K562 (cell line): ENCODE data around the gene PRKG1. TPM values are rescaled to one million over a fixed set of nuclear protein-coding genes. Genes with fewer than 3 reads are reported as not detected.

Experiments
- ATAC-seq: fragments of 200-7000 bp; cut with Tn5 transposase; 3 replicates; pipeline ENCODE4 v1.9.1; 2020; ENCODE audit warnings: moderate library complexity
- BruUV-seq: library from RNA; stranded (reverse); fragments of 400-500 nt; replicated peaks from 2 replicates; lab custom pipeline; 2021; lab: Mats Ljungman, UMichigan
- CTCF ChIA-PET: fragments of 300-600 bp; formaldehyde crosslinking; extraction: SDS; loops from one replicate; lab custom pipeline; 2021; ENCODE audit warnings: low intra/inter-chr PET ratio; lab: Yijun Ruan, JAX
- POLR2A ChIA-PET: fragments of 300-600, 350-650 bp; sonication (Branson Sonifier 250); formaldehyde crosslinking; extraction: SDS; loops from one replicate; lab custom pipeline; 2021; ENCODE audit warnings: antibody characterized with exemption, inconsistent platforms; lab: Yijun Ruan, JAX
- DNase-seq, 4 experiments: peaks; one replicate each; pipeline versions ENCODE4 v3.0.0 to v3.0.0-alpha.2; 2011 to 2018; ENCODE audit warnings: low spot score in 3 of 4, mixed read lengths in 3 of 4; ENCODE audit errors: extremely low read depth in 1 of 4
- FAIRE-seq: peaks from 2 replicates; lab custom pipeline; 2011; peaks lifted over from hg19 to GRCh38; lab: Jason Lieb, UNC
- H2AFZ ChIP-seq: 2 replicates; pipeline ENCODE4 v1.6.0; 2011; ENCODE audit warnings: low read depth, low read length, control low read depth, inconsistent platforms
- H3K27ac ChIP-seq: fragments of 200-600 bp; 3 replicates; pipeline ENCODE4 v1.8.0; 2011; ENCODE audit warnings: low read depth, mild to moderate bottlenecking, control low read depth, inconsistent platforms, low read length, moderate library complexity, mixed read lengths; ENCODE audit errors: extremely low read depth
- H3K27me3 ChIP-seq, 2 experiments: fragments of 300-600 bp in 1 of 2; 2 replicates in 1 of 2; 3 replicates in 1 of 2; pipeline versions ENCODE4 v1.6.0 to v1.8.0; 2011; ENCODE audit warnings: inconsistent platforms in 2 of 2, low read length in 2 of 2, mild to moderate bottlenecking in 1 of 2, mixed read lengths in 1 of 2, moderate library complexity in 1 of 2; ENCODE audit not compliant: control insufficient read depth in 2 of 2, insufficient read depth in 2 of 2
- H3K36me3 ChIP-seq: fragments of 300-600 bp; 3 replicates; pipeline ENCODE4 v1.8.0; 2011; ENCODE audit warnings: mild to moderate bottlenecking, low read length, inconsistent platforms; ENCODE audit not compliant: control insufficient read depth, insufficient read depth
- H3K4me1 ChIP-seq, 2 experiments: fragments of 200-600 bp in 1 of 2; replicated peaks in 1 of 2; 2 replicates in 1 of 2; 3 replicates in 1 of 2; pipeline versions ENCODE4 v1.5.1 to v1.8.0; 2011; ENCODE audit warnings: inconsistent platforms in 2 of 2, low read length in 2 of 2, mild to moderate bottlenecking in 1 of 2, mixed read lengths in 1 of 2, moderate library complexity in 1 of 2; ENCODE audit not compliant: control insufficient read depth in 2 of 2, insufficient read depth in 2 of 2
- H3K4me2 ChIP-seq: 2 replicates; pipeline ENCODE4 v1.6.1; 2011; ENCODE audit warnings: low read length, control low read depth, inconsistent platforms, mixed read lengths; ENCODE audit not compliant: insufficient read depth
- H3K4me3 ChIP-seq: fragments of 200-600 bp; sonication (generic), shearing (Covaris generic); 2 replicates; pipeline ENCODE4 v1.5.1; 2016; ENCODE audit warnings: control low read depth, inconsistent platforms
- H3K79me2 ChIP-seq: fragments of 200-600 bp; 3 replicates; pipeline ENCODE4 v1.8.0; 2011; ENCODE audit warnings: low read length, inconsistent platforms; ENCODE audit not compliant: control insufficient read depth, insufficient read depth
- H3K9ac ChIP-seq, 2 experiments: 2 replicates each; pipeline versions ENCODE4 v1.6.0 to v1.6.1; 2011; ENCODE audit warnings: low read depth in 2 of 2, low read length in 2 of 2, control low read depth in 1 of 2, inconsistent platforms in 1 of 2, mild to moderate bottlenecking in 1 of 2, mixed read lengths in 1 of 2; ENCODE audit not compliant: insufficient read depth in 1 of 2
- H3K9me1 ChIP-seq: one replicate; pipeline ENCODE4 v1.6.0; 2011; ENCODE audit warnings: inconsistent platforms, mild to moderate bottlenecking, low read length, moderate library complexity; ENCODE audit not compliant: control insufficient read depth, insufficient read depth
- H3K9me3 ChIP-seq: replicated peaks from 2 replicates; pipeline ENCODE4 v1.5.1; 2011; ENCODE audit warnings: low read depth, low read length, inconsistent platforms; ENCODE audit not compliant: control insufficient read depth, insufficient read depth
- H4K20me1 ChIP-seq: replicated peaks from 2 replicates; pipeline ENCODE4 v1.6.1; 2011; ENCODE audit warnings: low read length, inconsistent platforms, mixed read lengths; ENCODE audit not compliant: control insufficient read depth, insufficient read depth
- ADNP ChIP-seq: fragments of 200-800 bp; sonication (Bioruptor generic); IDR thresholded peaks from 2 replicates; pipeline ENCODE4 v1.6.1; 2016; ENCODE audit warnings: missing genetic modification characterization, missing compliant biosample characterization
- CBX3 ChIP-seq, 2 experiments: IDR thresholded peaks; 1 replicate in 1 of 2; 2 replicates in 1 of 2; pipeline ENCODE4 v1.6.1; 2012; ENCODE audit warnings: inconsistent platforms in 2 of 2, low read length in 2 of 2, borderline replicate concordance in 1 of 2, control low read depth in 1 of 2
- CREBBP ChIP-seq: IDR thresholded peaks from one replicate; pipeline ENCODE4 v1.6.1; 2012; ENCODE audit warnings: low read depth, mild to moderate bottlenecking, control low read depth, inconsistent platforms, low read length
- EHMT2 ChIP-seq: fragments of 450-650 bp; IDR thresholded peaks from 2 replicates; pipeline ENCODE4 v1.6.1; 2018; ENCODE audit warnings: antibody characterized with exemption
- in situ Hi-C: fragments of 300-500 bp; cut with MboI; formaldehyde crosslinking; loops from 4 replicates; pipeline ENCODE4 v1.15.0; 2018; ENCODE audit warnings: inconsistent platforms, mixed read lengths
- intact Hi-C: fragments of 100-400 bp; cut with micrococcal nuclease; formaldehyde crosslinking; loops from 2 replicates; pipeline ENCODE4 v1.14.2; 2022
- polyA plus RNA-seq, 8 experiments: library from polyadenylated mRNA; depleted of rRNA in 4 of 8; stranded (reverse) in 5 of 8; unstranded in 3 of 8; fragments of >200 nt; fragmentation: Nextera tagmentation in 2 of 8; fragmentation: Illumina TruSeq in 1 of 8; extraction: Ambion mirVana in 2 of 8; extraction: Trizol in 1 of 8; gene quantifications; 2 replicates each; pipeline versions ENCODE4 v1.2.1 to v1.2.3, GENCODE V29; 2011 to 2014; ENCODE audit warnings: inconsistent platforms in 1 of 8, missing spikeins in 1 of 8
- total RNA-seq, 7 experiments: library from RNA; depleted of rRNA in 6 of 7; stranded (reverse); fragments of >200 nt in 6 of 7; fragmentation: Illumina TruSeq in 2 of 7; extraction: Trizol in 2 of 7; gene quantifications; 2 replicates each; pipeline versions ENCODE4 v1.2.1 to v1.2.3, GENCODE V29; 2011 to 2021; ENCODE audit warnings: low replicate concordance in 1 of 7
- TF ChIP-seq, protein P1 (sequence below): IDR thresholded peaks from 3 replicates; pipeline ENCODE4 v1.6.1; 2011; ENCODE audit warnings: borderline replicate concordance, mild to moderate bottlenecking; ENCODE audit not compliant: insufficient read length, insufficient read depth
- TF ChIP-seq, protein P2 (sequence below): fragments of 250-450 bp; sonication (Bioruptor Pico); IDR thresholded peaks from 2 replicates; pipeline ENCODE4 v1.6.1; 2021; ENCODE audit warnings: mild to moderate bottlenecking
- TF ChIP-seq, protein P3 (sequence below): fragments of 200-600 bp; sonication (generic); IDR thresholded peaks from one replicate; pipeline ENCODE4 v1.6.1; 2012; ENCODE audit warnings: mild to moderate bottlenecking, low read depth, low read length, inconsistent platforms
- TF ChIP-seq, protein P4 (sequence below): fragments of 250-450 bp; sonication (Bioruptor Pico); IDR thresholded peaks from 2 replicates; pipeline ENCODE4 v1.5.0; 2021

Gene PRKG1
- total and polyA plus RNA-seq, 9 of the 15 experiments (the other 6 are each of a cell fraction or from before 2014, with no cell fraction given) = 0.22 TPM; not detected in 8

DNA sequence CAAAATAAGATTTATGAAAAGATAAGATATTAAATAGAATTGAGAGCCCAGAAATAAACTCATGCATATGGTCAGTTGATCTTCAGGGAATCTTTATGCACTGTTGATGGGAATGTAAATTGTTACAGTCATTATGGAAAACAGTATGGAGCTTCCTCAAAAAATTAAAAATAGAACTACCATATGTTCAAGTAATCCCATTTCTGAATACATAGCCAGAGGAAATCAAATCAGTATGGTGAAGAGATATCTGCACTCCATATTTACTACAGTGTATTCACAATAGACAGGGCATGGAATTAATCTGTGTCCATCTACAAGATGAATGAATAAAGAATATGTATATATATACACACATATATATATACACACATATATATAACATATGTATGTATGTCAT is 747.5 kb downstream of the PRKG1 start:
- BruUV-seq = no TSS peak
- H3K4me1 ChIP-seq = no peaks in the 10 kb centered on the region

More for the DNA sequence above, 747.5 kb downstream of the PRKG1 start:
- Histone ChIP-seq H3K9ac (no peak overlapping the region), H3K36me3 (no peaks in the 10 kb centered on the region), H4K20me1 (no peaks in the 10 kb centered on the region), H3K4me3 (no peak overlapping the region), H3K9me1 (no peaks in the 10 kb centered on the region), H3K4me2 (no peak overlapping the region), H2AFZ (no peak overlapping the region), H3K27ac (no peak overlapping the region), H3K9me3 (no peaks in the 10 kb centered on the region; the same call in 1 of the 2 replicates), H3K79me2 (no peaks in the 10 kb centered on the region), H3K27me3 (no peaks in the 10 kb centered on the region)
- DNase-seq (no peak), FAIRE-seq (no peak), ATAC-seq (no peak)
- in situ Hi-C loops (no loop called here), intact Hi-C loops (no loop called here)
- POLR2A ChIA-PET = no interaction called here
- CTCF ChIA-PET = no interaction called here
- TF ChIP-seq, protein P1, sequence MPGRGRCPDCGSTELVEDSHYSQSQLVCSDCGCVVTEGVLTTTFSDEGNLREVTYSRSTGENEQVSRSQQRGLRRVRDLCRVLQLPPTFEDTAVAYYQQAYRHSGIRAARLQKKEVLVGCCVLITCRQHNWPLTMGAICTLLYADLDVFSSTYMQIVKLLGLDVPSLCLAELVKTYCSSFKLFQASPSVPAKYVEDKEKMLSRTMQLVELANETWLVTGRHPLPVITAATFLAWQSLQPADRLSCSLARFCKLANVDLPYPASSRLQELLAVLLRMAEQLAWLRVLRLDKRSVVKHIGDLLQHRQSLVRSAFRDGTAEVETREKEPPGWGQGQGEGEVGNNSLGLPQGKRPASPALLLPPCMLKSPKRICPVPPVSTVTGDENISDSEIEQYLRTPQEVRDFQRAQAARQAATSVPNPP = no peak
- TF ChIP-seq, protein P2, sequence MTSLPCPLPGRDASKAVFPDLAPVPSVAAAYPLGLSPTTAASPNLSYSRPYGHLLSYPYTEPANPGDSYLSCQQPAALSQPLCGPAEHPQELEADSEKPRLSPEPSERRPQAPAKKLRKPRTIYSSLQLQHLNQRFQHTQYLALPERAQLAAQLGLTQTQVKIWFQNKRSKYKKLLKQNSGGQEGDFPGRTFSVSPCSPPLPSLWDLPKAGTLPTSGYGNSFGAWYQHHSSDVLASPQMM = no peak
- TF ChIP-seq EHMT2 (no peak), CBX3 (IDR thresholded peaks at IDR 0.05; ENCODE audit: borderline replicate concordance in 1 of 2, low read length in 2 of 2) (no peak), CREBBP (no peak), ADNP (tag) (no peak)
- TF ChIP-seq, protein P3, sequence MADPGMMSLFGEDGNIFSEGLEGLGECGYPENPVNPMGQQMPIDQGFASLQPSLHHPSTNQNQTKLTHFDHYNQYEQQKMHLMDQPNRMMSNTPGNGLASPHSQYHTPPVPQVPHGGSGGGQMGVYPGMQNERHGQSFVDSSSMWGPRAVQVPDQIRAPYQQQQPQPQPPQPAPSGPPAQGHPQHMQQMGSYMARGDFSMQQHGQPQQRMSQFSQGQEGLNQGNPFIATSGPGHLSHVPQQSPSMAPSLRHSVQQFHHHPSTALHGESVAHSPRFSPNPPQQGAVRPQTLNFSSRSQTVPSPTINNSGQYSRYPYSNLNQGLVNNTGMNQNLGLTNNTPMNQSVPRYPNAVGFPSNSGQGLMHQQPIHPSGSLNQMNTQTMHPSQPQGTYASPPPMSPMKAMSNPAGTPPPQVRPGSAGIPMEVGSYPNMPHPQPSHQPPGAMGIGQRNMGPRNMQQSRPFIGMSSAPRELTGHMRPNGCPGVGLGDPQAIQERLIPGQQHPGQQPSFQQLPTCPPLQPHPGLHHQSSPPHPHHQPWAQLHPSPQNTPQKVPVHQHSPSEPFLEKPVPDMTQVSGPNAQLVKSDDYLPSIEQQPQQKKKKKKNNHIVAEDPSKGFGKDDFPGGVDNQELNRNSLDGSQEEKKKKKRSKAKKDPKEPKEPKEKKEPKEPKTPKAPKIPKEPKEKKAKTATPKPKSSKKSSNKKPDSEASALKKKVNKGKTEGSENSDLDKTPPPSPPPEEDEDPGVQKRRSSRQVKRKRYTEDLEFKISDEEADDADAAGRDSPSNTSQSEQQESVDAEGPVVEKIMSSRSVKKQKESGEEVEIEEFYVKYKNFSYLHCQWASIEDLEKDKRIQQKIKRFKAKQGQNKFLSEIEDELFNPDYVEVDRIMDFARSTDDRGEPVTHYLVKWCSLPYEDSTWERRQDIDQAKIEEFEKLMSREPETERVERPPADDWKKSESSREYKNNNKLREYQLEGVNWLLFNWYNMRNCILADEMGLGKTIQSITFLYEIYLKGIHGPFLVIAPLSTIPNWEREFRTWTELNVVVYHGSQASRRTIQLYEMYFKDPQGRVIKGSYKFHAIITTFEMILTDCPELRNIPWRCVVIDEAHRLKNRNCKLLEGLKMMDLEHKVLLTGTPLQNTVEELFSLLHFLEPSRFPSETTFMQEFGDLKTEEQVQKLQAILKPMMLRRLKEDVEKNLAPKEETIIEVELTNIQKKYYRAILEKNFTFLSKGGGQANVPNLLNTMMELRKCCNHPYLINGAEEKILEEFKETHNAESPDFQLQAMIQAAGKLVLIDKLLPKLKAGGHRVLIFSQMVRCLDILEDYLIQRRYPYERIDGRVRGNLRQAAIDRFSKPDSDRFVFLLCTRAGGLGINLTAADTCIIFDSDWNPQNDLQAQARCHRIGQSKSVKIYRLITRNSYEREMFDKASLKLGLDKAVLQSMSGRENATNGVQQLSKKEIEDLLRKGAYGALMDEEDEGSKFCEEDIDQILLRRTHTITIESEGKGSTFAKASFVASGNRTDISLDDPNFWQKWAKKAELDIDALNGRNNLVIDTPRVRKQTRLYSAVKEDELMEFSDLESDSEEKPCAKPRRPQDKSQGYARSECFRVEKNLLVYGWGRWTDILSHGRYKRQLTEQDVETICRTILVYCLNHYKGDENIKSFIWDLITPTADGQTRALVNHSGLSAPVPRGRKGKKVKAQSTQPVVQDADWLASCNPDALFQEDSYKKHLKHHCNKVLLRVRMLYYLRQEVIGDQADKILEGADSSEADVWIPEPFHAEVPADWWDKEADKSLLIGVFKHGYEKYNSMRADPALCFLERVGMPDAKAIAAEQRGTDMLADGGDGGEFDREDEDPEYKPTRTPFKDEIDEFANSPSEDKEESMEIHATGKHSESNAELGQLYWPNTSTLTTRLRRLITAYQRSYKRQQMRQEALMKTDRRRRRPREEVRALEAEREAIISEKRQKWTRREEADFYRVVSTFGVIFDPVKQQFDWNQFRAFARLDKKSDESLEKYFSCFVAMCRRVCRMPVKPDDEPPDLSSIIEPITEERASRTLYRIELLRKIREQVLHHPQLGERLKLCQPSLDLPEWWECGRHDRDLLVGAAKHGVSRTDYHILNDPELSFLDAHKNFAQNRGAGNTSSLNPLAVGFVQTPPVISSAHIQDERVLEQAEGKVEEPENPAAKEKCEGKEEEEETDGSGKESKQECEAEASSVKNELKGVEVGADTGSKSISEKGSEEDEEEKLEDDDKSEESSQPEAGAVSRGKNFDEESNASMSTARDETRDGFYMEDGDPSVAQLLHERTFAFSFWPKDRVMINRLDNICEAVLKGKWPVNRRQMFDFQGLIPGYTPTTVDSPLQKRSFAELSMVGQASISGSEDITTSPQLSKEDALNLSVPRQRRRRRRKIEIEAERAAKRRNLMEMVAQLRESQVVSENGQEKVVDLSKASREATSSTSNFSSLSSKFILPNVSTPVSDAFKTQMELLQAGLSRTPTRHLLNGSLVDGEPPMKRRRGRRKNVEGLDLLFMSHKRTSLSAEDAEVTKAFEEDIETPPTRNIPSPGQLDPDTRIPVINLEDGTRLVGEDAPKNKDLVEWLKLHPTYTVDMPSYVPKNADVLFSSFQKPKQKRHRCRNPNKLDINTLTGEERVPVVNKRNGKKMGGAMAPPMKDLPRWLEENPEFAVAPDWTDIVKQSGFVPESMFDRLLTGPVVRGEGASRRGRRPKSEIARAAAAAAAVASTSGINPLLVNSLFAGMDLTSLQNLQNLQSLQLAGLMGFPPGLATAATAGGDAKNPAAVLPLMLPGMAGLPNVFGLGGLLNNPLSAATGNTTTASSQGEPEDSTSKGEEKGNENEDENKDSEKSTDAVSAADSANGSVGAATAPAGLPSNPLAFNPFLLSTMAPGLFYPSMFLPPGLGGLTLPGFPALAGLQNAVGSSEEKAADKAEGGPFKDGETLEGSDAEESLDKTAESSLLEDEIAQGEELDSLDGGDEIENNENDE = no peak
- TF ChIP-seq, protein P4, sequence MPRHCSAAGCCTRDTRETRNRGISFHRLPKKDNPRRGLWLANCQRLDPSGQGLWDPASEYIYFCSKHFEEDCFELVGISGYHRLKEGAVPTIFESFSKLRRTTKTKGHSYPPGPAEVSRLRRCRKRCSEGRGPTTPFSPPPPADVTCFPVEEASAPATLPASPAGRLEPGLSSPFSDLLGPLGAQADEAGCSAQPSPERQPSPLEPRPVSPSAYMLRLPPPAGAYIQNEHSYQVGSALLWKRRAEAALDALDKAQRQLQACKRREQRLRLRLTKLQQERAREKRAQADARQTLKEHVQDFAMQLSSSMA (CRISPR knock-in tag) = no peak
- TF ChIP-seq, all 486 proteins: peak for 0
